ENCODE measurements around the gene CARM1. TPM values are rescaled to one million over a fixed set of nuclear protein-coding genes. Genes with fewer than 3 reads are reported as not detected.

Gene CARM1
- total and polyA plus RNA-seq, 2 donors (not counting 3 experiments of a cell fraction or from before 2014, with no cell fraction given): 65.6 to 70.8 TPM

- Histone ChIP-seq H3K27me3 (ENCODE audit: control insufficient read depth in 2 of 2, insufficient read depth in 2 of 2, low read length in 2 of 2) (no peaks in the 10 kb centered on the region), H3K4me2 (ENCODE audit: insufficient read depth, low read length) (peak within 1 kb of the TSS; percentile 77), H3K9me3 (replicated peaks; ENCODE audit: control insufficient read depth, insufficient read depth, low read length) (no peaks in the 10 kb centered on the region), H3K9ac (replicated peaks; ENCODE audit: extremely low read depth, insufficient read depth, low read length) (peak within 1 kb of the TSS; percentile 61), H3K27ac (ENCODE audit: insufficient read depth, low read depth, low read length) (no peak within 1 kb of the TSS), H2AFZ (ENCODE audit: low read depth, low read length) (peak within 1 kb of the TSS; percentile 75), H3K4me3 (replicated peaks in 1 of 3; ENCODE audit: insufficient read depth in 1 of 3, low read depth in 1 of 3, low read length in 3 of 3) (peak within 1 kb of the TSS; percentile 69 to 96 (median 73)), H3K79me2 (ENCODE audit: control insufficient read depth, insufficient read depth, low read length) (peaks cover 29% of the 10 kb centered on the region), H3K4me1 (ENCODE audit: control insufficient read depth, extremely low read depth, insufficient read depth, low read length) (peaks cover 9% of the 10 kb centered on the region), H4K20me1 (replicated peaks; ENCODE audit: control insufficient read depth, extremely low read depth, insufficient read depth, low read length) (no peaks in the 10 kb centered on the region), H3K9me1 (replicated peaks; ENCODE audit: control insufficient read depth, extremely low read depth, insufficient read depth, low read length) (no peaks in the 10 kb centered on the region), H3K36me3 (ENCODE audit: control insufficient read depth in 2 of 2, extremely low read depth in 1 of 2, insufficient read depth in 2 of 2, low read length in 2 of 2) (peaks cover 0 to 12% of the 10 kb centered on the region in 2 experiments)
- DNase-seq (ENCODE audit: low read depth, low spot score) (peak; percentile 96), FAIRE-seq (peak; percentile 98)
- BruUV-seq (replicated peaks): no TSS peak
- ChIA-PET CTCF (interaction anchor here (1.6 to 2.4 kb wide), 2 partner anchors 13 to 70 kb away, joined by 4 to 12 read pairs; no protein-coding TSS in a partner anchor), POLR2A (no interaction called here)
- TF ChIP-seq POLR2AphosphoS5 (IDR thresholded peaks at IDR 0.05; ENCODE audit: insufficient read depth, low read depth, low read length) (peak; percentile 63), POLR2A (IDR thresholded peaks at IDR 0.05; ENCODE audit: low read depth, low read length) (peak; percentile 77), MYC (IDR thresholded peaks at IDR 0.05; ENCODE audit: low read depth, low read length) (no peak)
- intact Hi-C loops (cut with micrococcal nuclease): loop anchor here (5.0 kb wide), 1 partner anchor 56 kb away; the partner anchor contains the start of gene CARM1
- dilution Hi-C loops (cut with MboI; ENCODE audit: extremely low pct_ligation_motif_present, low sequenced_read_pairs): no loop called here
These were observed 57.4 kb downstream of the CARM1 start, which contains the start of the genes TIMM29 and YIPF2 for GRCh38 chr19:10928563-10929401. Gene TIMM29, plus strand, starts transcription at chr19:10928811. Its CDS starts 12 bp downstream, at chr19:10928823. Gene YIPF2, minus strand, starts transcription at chr19:10928639. Its CDS starts 229 bp downstream, at chr19:10928410.

- H3K79me2 ChIP-seq (ENCODE audit: control insufficient read depth, insufficient read depth, low read length): peaks cover 29% of the 10 kb centered on the region
- peak overlapping the region; percentile 25 for H2AFZ ChIP-seq (ENCODE audit: low read depth, low read length)
- CTCF ChIA-PET: interaction anchor here (1.6 to 2.4 kb wide), 3 partner anchors 12 to 71 kb away, joined by 4 to 12 read pairs (median 5); partner anchors contain the start of gene CARM1
- dilution Hi-C loops (cut with MboI; ENCODE audit: extremely low pct_ligation_motif_present, low sequenced_read_pairs) (no loop called here), intact Hi-C loops (cut with micrococcal nuclease) (loop anchor here (5.0 kb wide), 1 partner anchor 57 kb away; the partner anchor contains the start of gene CARM1)
- POLR2A ChIA-PET: no interaction called here
- H3K9me1 ChIP-seq (replicated peaks; ENCODE audit: control insufficient read depth, extremely low read depth, insufficient read depth, low read length): no peaks in the 10 kb centered on the region
- H3K4me2 ChIP-seq (ENCODE audit: insufficient read depth, low read length): peak overlapping the region; percentile 51
- no TSS peak for BruUV-seq (replicated peaks)
- peak overlapping the region; percentile 69 to 96 (median 73) for H3K4me3 ChIP-seq (replicated peaks in 1 of 3; ENCODE audit: insufficient read depth in 1 of 3, low read depth in 1 of 3, low read length in 3 of 3)
- H4K20me1 ChIP-seq (replicated peaks; ENCODE audit: control insufficient read depth, extremely low read depth, insufficient read depth, low read length): no peaks in the 10 kb centered on the region
- peaks cover 0 to 6% of the 10 kb centered on the region in 2 experiments for H3K36me3 ChIP-seq (ENCODE audit: control insufficient read depth in 2 of 2, extremely low read depth in 1 of 2, insufficient read depth in 2 of 2, low read length in 2 of 2)
- FAIRE-seq: no peak
- no peak overlapping the region for H3K27ac ChIP-seq (ENCODE audit: insufficient read depth, low read depth, low read length)
- H3K9me3 ChIP-seq (replicated peaks; ENCODE audit: control insufficient read depth, insufficient read depth, low read length): no peaks in the 10 kb centered on the region
- TF ChIP-seq POLR2AphosphoS5 (IDR thresholded peaks at IDR 0.05; ENCODE audit: insufficient read depth, low read depth, low read length): no peak
- no peak for TF ChIP-seq FOS (IDR thresholded peaks at IDR 0.05; ENCODE audit: borderline replicate concordance, insufficient read depth, low read length)
- no peak for TF ChIP-seq JUN (IDR thresholded peaks at IDR 0.05; ENCODE audit: borderline replicate concordance, insufficient read depth, insufficient read length, low read depth)
- TF ChIP-seq MAX (IDR thresholded peaks at IDR 0.05; ENCODE audit: insufficient read depth, insufficient read length): no peak
- TF ChIP-seq EZH2 (IDR thresholded peaks at IDR 0.05; ENCODE audit: borderline replicate concordance, low read depth, low read length, severe bottlenecking): no peak
- TF ChIP-seq POLR2A (IDR thresholded peaks at IDR 0.05; ENCODE audit: low read depth, low read length): no peak
- no peak for TF ChIP-seq MYC (IDR thresholded peaks at IDR 0.05; ENCODE audit: low read depth, low read length)
- no peak for TF ChIP-seq CTCF (IDR thresholded peaks at IDR 0.05; ENCODE audit: extremely low read depth in 1 of 2, insufficient read depth in 1 of 2, low read depth in 1 of 2, low read length in 2 of 2)
- no peak for TF ChIP-seq GATA2 (IDR thresholded peaks at IDR 0.05; ENCODE audit: insufficient read depth, insufficient read length, low read depth, low read length)
- no peaks in the 10 kb centered on the region for H3K27me3 ChIP-seq (ENCODE audit: control insufficient read depth in 2 of 2, insufficient read depth in 2 of 2, low read length in 2 of 2)
- H3K4me1 ChIP-seq (ENCODE audit: control insufficient read depth, extremely low read depth, insufficient read depth, low read length): peaks cover 9% of the 10 kb centered on the region
- no peak for DNase-seq (ENCODE audit: low read depth, low spot score)
- H3K9ac ChIP-seq (replicated peaks; ENCODE audit: extremely low read depth, insufficient read depth, low read length): peak overlapping the region; percentile 61
These were observed 58.0 kb downstream of the CARM1 start for GRCh38 chr19:10929402-10929794.
